GM19239 (cell line): ENCODE data around the gene LRRC8E.

ENCODE experiments used
- DNase-seq: peaks from one replicate; pipeline ENCODE4 v3.0.0; 2011; ENCODE audit warnings: low spot score; ENCODE audit not compliant: insufficient read length
- FAIRE-seq: peaks from 2 replicates; lab custom pipeline; 2011; peaks lifted over from hg19 to GRCh38; lab: Jason Lieb, UNC

The LRRC8E gene

GRCh38 chr19:7943444-7944176 is 55.3 kb downstream of the LRRC8E start, which contains the start of gene TIMM44:
TIMM44 (minus strand) TSS chr19:7943666; CDS start chr19:7943651, 15 bp downstream.
- peak; percentile 95 for DNase-seq
- peak; percentile 99 for FAIRE-seq

GRCh38 chr19:7944177-7944761 is 56.0 kb downstream of the LRRC8E start:
- no peak for FAIRE-seq
- peak; percentile 61 for DNase-seq

- FAIRE-seq (no peak), DNase-seq (no peak)
These were observed 59.6 kb downstream of the LRRC8E start for GRCh38 chr19:7947939-7948338.
